Endometrial microvascular endothelial cells (primary cell): ENCODE results near the gene CUL1. TPM values are rescaled to one million over a fixed set of nuclear protein-coding genes. Genes with fewer than 3 reads are reported as not detected.

Experiments
- in situ Hi-C: cut with HindIII; loops from 2 replicates; pipeline ENCODE4 v1.10.0; 2017; ENCODE audit warnings: low sequenced_read_pairs, low pct_unique_long_range_greater_than_20kb; ENCODE audit errors: inconsistent ontology term
- total RNA-seq: library from RNA; depleted of rRNA; stranded (reverse); fragments of >200 nt; gene quantifications from one replicate; pipeline ENCODE4 v1.2.3, GENCODE V29; 2015; ENCODE audit errors: inconsistent ontology term

Gene CUL1
- total RNA-seq: 53.4 TPM

- in situ Hi-C loops: no loop called here
Measured at GRCh38 chr7:148698397-148699023, at the start of gene CUL1. Gene CUL1, plus strand, starts transcription at chr7:148698903. Its CDS starts 31,220 bp downstream, at chr7:148730123.

GRCh38 chr7:148650232-148650858 lies 48.4 kb upstream of the CUL1 start:
- in situ Hi-C loops: no loop called here

- in situ Hi-C loops: no loop called here
Measured at GRCh38 chr7:148652773-148653172, 45.9 kb upstream of the CUL1 start.

GRCh38 chr7:148657929-148658328 lies 40.8 kb upstream of the CUL1 start:
- in situ Hi-C loops: no loop called here

GRCh38 chr7:148661471-148661870 lies 37.2 kb upstream of the CUL1 start:
- in situ Hi-C loops: no loop called here

- in situ Hi-C loops: no loop called here
Measured at GRCh38 chr7:148662646-148663045, 36.1 kb upstream of the CUL1 start.

- in situ Hi-C loops: no loop called here
Measured at GRCh38 chr7:148664324-148664723, 34.4 kb upstream of the CUL1 start.

GRCh38 chr7:148665221-148665620 lies 33.5 kb upstream of the CUL1 start:
- in situ Hi-C loops: no loop called here

GRCh38 chr7:148669927-148670326 lies 28.8 kb upstream of the CUL1 start:
- in situ Hi-C loops: no loop called here

- in situ Hi-C loops: no loop called here
Measured at GRCh38 chr7:148670374-148670773, 28.3 kb upstream of the CUL1 start.

GRCh38 chr7:148670807-148671206 lies 27.9 kb upstream of the CUL1 start:
- in situ Hi-C loops: no loop called here

GRCh38 chr7:148672041-148672440 lies 26.7 kb upstream of the CUL1 start:
- in situ Hi-C loops: no loop called here

GRCh38 chr7:148674689-148675088 lies 24.0 kb upstream of the CUL1 start:
- in situ Hi-C loops: no loop called here

GRCh38 chr7:148676291-148676690 lies 22.4 kb upstream of the CUL1 start:
- in situ Hi-C loops: no loop called here

GRCh38 chr7:148681821-148682220 lies 16.9 kb upstream of the CUL1 start:
- in situ Hi-C loops: no loop called here

- in situ Hi-C loops: no loop called here
Measured at GRCh38 chr7:148684289-148684830, 14.3 kb upstream of the CUL1 start.

GRCh38 chr7:148686312-148686937 lies 12.3 kb upstream of the CUL1 start:
- in situ Hi-C loops: no loop called here

- in situ Hi-C loops: no loop called here
Measured at GRCh38 chr7:148687555-148687954, 11.1 kb upstream of the CUL1 start.

GRCh38 chr7:148688526-148688925 lies 10.2 kb upstream of the CUL1 start:
- in situ Hi-C loops: no loop called here

GRCh38 chr7:148693651-148694050 lies 5.1 kb upstream of the CUL1 start:
- in situ Hi-C loops: no loop called here
